GM18867 (cell line): ENCODE measurements around the gene ZNF432.

ENCODE experiments used
- ATAC-seq: cut with Tn5 transposase; IDR thresholded peaks from one replicate; pipeline ENCODE4 v1.9.1; 2021; ENCODE audit warnings: mild to moderate bottlenecking, moderate library complexity; ENCODE audit not compliant: unreplicated experiment

The ZNF432 gene

DNA sequence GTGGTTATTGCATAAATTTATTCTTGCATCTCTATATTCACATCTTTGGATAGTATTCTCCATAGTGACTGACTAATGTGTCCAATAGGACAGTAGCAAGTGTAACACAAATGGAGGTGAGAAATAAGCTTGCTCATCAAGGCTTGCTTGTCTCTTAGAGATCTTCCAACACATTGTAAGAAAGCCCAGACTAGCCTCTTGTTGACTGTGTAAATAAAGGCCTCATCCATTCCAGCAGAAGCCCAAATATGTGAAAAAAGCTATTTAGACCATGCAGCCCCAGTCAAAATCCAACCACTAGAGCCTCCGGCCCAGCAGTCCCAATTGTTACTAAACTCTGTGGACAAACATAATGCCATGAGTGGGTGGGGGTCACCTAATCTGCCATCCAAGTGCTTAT, 38.0 kb downstream of the ZNF432 start:
- ATAC-seq = no peak

DNA sequence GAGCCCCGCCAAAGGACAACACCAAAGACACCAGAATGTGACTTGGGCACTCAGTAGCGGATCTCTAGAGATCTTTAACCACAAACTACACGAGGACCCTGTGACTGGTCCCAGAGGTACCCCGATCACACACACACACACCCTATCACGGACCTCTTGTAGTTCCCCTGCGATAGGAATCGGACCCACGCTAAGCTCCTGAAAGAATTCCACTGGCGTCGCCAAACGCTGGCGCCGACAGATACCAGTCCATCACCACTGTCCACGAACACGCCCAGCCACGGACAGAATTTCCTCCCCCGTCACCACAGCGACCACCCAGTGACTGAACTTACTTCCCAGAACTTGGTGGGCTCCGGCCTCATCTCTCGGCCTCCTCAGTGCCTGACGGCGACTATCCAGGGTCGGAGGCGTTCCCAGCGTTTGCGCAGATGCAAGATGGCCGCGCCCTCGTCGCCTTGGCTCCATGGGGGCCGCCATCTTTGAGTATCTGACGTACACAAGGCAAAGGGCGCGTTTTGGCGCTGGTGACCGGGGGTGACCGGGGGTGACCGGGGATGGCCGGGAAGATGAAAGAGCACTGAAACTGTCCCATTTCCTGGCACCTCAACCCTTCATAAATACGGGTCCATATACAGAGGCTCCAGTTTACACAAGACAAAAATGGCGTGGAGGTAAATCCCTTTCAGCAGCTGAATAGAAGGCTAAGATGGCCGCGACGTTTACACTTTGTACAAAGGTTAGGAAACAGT, 40.7 kb downstream of the ZNF432 start, which contains the start of gene ZNF615:
TSS of gene ZNF615 (minus strand) at position 406 of the 752 bp plus-strand sequence. CDS start 4,500 bp downstream, outside the sequence.
- ATAC-seq = peak; percentile 95

DNA sequence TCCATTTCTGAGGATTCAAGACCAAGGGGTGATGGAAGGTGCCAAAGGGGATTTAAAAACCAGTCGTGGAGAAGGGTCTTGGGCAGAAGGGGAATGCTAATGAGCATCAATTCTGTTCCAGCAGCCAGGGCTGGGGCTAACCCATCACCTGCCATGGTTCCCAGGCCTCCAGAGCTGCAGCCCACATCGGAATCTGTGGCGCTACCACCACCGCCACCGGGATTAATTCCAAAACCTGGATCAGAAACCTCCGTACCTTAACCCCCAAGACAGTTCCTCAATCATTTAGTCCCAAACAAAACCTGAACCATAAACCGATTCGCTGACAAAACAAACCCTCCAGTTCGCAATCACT, 41.2 kb downstream of the ZNF432 start:
- ATAC-seq = no peak

DNA sequence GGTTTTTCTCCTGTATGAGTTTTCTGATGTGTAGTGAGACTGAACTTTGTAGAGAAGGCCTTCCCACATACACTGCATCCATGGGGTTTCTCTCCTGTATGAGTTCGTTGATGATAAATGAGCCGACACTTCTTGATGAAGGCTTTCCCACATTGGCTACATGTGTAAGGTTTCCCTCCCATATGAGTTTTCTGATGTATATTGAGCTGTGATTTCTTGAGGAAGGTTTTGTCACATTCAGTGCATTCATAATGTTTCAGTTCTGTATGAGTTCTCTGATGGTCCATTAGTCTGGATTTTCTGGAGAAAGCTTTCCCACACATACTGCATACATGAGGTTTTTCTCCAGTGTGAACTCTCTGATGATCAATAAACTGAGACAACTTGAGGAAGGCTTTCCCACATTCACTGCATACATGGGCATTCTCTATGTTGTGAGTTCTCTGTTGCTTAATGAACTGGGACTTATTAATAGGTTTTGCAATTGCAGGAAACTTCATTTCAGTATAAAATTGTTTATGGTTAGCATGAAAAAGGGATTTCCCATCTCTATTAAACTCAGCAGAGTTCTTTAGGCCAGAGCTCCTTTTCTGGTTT, 54.5 kb downstream of the ZNF432 start:
- ATAC-seq = no peak

DNA sequence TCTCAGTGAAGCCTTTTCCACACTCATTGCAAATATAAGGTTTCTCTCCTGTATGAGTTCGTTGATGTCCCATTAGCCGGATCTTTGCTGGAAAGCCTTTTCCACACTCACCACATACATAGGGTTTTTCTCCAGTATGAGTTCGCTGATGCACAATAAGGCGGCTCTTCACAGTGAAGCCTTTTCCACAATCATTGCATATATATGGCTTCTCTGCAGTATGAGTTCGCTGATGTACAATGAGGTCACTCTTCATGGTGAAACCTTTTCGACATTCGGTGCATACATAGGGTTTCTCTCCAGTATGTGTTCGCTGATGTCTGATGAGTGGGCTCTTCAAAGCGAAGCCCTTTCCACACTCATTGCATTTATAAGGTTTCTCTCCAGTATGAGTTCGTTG, 55.2 kb downstream of the ZNF432 start:
- no peak for ATAC-seq

DNA sequence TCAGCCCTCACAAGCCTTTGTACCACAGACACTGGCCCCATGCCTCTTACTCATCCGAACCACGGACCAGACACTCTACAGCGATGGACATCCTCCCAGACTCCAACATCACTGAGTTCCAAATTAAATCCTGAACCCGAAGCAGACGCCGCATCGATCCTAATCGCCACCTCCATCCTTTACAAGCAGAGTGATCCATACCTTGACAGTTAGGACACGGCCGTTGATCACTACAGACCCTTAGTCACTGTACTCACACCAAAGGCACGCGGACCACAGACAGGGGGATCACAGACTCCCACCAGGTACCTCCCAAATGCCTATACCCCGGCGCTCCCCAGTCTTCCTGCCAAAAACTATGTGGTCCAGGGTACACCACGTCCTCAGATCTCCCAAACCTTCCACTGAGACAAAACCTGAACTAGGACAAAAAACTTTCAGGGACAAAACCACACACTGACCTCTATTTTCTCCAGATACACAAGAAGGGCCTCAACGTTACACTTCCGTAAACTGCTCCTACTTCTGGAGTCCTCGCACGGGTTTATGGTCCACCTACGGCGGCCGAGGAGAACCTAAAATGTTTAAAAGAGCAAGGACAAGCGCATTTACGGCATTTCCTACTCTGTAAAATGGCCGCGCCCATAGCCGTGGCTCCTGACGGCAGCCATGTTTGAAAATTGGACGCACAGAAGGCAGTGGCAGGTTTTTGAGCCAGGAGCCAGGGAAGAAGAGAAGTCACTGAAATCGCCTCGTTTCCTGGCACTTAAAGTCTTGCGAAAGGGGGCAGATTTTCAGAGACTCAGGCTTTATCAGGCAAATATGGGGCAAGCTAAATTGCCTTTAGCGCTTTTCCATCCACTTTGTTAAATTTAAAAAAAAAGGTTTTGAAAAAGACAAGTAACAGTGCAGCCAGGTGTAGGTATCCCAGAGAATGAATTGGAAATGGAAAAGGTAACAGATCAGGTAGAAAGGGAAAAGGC, 62.0 kb downstream of the ZNF432 start, which contains the start of gene ZNF350:
TSS of gene ZNF350 (minus strand) at position 532 of the 983 bp plus-strand sequence. CDS start 12,480 bp downstream, outside the sequence.
- peak; percentile 92 for ATAC-seq

DNA sequence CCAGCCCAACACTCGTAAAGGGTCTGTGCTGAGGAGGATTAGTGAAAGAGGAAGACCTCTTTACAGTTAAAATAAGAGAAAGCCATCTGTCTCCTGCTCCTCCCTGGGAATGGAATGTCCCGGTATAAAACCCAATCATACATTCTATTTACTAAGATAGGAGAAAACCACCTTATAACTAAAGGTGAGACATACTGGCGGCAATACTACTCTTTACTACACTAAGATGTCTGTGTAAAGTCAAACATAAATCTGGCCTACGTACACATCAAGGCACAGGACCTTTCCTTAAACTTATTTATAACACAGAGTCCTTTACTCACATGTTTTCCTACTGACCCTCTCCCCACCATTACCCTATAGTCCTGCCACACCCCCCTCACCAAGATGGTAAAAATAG, 65.3 kb downstream of the ZNF432 start:
- ATAC-seq = no peak
